ENCODE results near the gene NOS3. TPM values are rescaled to one million over a fixed set of nuclear protein-coding genes. Genes with fewer than 3 reads are reported as not detected.

Gene NOS3
- total and polyA plus RNA-seq, 9 of the 15 experiments (the other 6 are each of a cell fraction or from before 2014, with no cell fraction given): 1.1 to 121 (median 23.6) TPM

- ATAC-seq (no peak), FAIRE-seq (no peak), DNase-seq (ENCODE audit: extremely low read depth in 1 of 4, low spot score in 3 of 4) (no peak)
- intact Hi-C loops (cut with micrococcal nuclease): loop anchor here (5.0 kb wide), 1 partner anchor 636 kb away; the partner anchor contains the start of genes ACTR3C and LRRC61
- ChIA-PET CTCF (ENCODE audit: low intra/inter-chr PET ratio) (interaction anchor here (0.6 kb wide), 1 partner anchor 357 kb away, joined by 3 read pairs; no protein-coding TSS in a partner anchor), POLR2A (interaction anchor here (1.0 kb wide), 1 partner anchor 17 kb away, joined by 3 read pairs; no protein-coding TSS in a partner anchor)
- peaks cover 85% of the 10 kb centered on the region for H3K79me2 ChIP-seq (ENCODE audit: control insufficient read depth, insufficient read depth, low read length)
- no peak overlapping the region for H2AFZ ChIP-seq (ENCODE audit: low read depth, low read length)
- 94% methylated on average over 58 of the region's 74 CpGs for WGBS (ENCODE audit: insufficient coverage, low coverage, missing lambda C conversion rate)
- H3K4me3 ChIP-seq: no peak overlapping the region
- H3K27ac ChIP-seq (ENCODE audit: extremely low read depth, low read depth, low read length): peak overlapping the region; percentile 99
- no peaks in the 10 kb centered on the region for H3K9me1 ChIP-seq (ENCODE audit: control insufficient read depth, insufficient read depth, low read length)
- no peak overlapping the region for H3K9ac ChIP-seq (ENCODE audit: insufficient read depth in 1 of 2, low read depth in 2 of 2, low read length in 2 of 2)
- no peaks in the 10 kb centered on the region for H3K27me3 ChIP-seq (ENCODE audit: control insufficient read depth in 2 of 2, insufficient read depth in 2 of 2, low read length in 2 of 2)
- BruUV-seq (replicated peaks): no TSS peak
- H3K4me1 ChIP-seq (replicated peaks in 1 of 2; ENCODE audit: control insufficient read depth in 2 of 2, insufficient read depth in 2 of 2, low read length in 2 of 2): peaks cover 71 to 94% of the 10 kb centered on the region in 2 experiments
- H3K4me2 ChIP-seq (ENCODE audit: insufficient read depth, low read length): no peak overlapping the region
- H3K36me3 ChIP-seq (ENCODE audit: control insufficient read depth, insufficient read depth, low read length): peaks cover 36% of the 10 kb centered on the region; the same call in 2 of the 3 replicates
- H3K9me3 ChIP-seq (replicated peaks; ENCODE audit: control insufficient read depth, insufficient read depth, low read depth, low read length): no peaks in the 10 kb centered on the region
- in situ Hi-C loops (cut with MboI): no loop called here
- H4K20me1 ChIP-seq (replicated peaks; ENCODE audit: control insufficient read depth, insufficient read depth, low read length): peaks cover 5% of the 10 kb centered on the region; the same call in 1 of the 2 replicates
- 0 out of 2 replicates have a peak, but pooled peaks have one; percentile 26 for TF ChIP-seq ZNF175 (CRISPR knock-in tag; IDR thresholded peaks at IDR 0.05; ENCODE audit: low read depth)
- 0 out of 2 replicates have a peak, but pooled peaks have one; percentile 23 for TF ChIP-seq HNRNPL (IDR thresholded peaks at IDR 0.05; ENCODE audit: low read depth, low read length)
- TF ChIP-seq CLOCK (CRISPR knock-in tag; IDR thresholded peaks at IDR 0.05; ENCODE audit: borderline replicate concordance): no peak
- no peak for TF ChIP-seq ATF6 (CRISPR knock-in tag; IDR thresholded peaks at IDR 0.05)
Measured at GRCh38 chr7:150958062-150958552, 32.7 kb upstream of the NOS3 start.

Measured in K562 (cell line).